Measurements from ENCODE around the gene ADH6.
"Not testable (repeated sequence)": the region's sequence is repeated elsewhere in the genome, so short reads cannot be mapped to it uniquely, and the experiment has no call there.

The ADH6 gene

GRCh38 chr4:99190336-99190735 lies 28.7 kb downstream of the ADH6 start:
- DNase-seq (ENCODE audit: low spot score) = no peak

DNA sequence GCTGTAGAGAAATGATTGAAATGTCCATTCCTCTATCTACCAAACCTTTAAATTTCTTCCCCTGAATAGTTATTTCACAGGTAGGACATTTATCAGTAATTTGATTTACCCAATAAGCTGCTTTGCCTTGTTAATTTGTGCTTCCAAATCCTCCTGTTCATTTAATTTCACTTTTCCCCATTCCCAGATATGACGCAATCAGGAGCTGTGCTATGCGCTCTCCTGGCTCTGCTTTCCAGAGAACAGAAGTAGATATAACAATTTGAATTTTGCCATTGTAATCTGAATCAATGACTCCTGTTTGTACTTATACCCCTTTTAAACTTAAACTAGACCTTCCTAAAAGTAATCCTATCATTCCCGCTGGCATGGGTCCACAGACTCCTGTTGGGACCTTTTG lies 29.1 kb downstream of the ADH6 start:
- not testable (repeated sequence) for DNase-seq (ENCODE audit: low spot score)

- DNase-seq (ENCODE audit: low spot score) = no peak
These were observed 33.0 kb downstream of the ADH6 start for GRCh38 chr4:99186029-99186428.

- no peak for DNase-seq (ENCODE audit: low spot score)
These were observed 33.5 kb downstream of the ADH6 start for GRCh38 chr4:99185581-99185980.

- DNase-seq (ENCODE audit: low spot score) = no peak
These were observed 38.5 kb downstream of the ADH6 start for GRCh38 chr4:99180382-99181070.

DNA sequence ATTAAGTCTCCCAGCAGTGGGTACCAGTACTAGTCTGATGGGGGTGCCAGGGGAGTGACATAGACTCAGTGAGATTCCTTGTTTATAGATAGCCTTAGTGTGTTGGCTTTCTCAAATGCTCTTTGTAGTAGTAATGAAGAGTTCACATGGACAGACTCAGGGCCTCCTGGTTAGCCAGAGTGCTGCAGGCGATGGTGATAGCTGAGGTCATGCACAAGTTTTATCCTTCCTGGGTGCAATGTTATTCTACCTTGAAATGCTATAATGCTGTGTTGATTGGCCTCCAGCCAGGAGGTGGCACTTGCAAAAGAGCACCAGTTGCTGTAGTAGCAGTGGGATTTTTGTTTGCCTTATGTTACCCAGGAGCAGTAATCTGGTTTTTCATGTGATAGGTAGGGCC lies 39.4 kb downstream of the ADH6 start:
- DNase-seq (ENCODE audit: low spot score) = no peak

DNA sequence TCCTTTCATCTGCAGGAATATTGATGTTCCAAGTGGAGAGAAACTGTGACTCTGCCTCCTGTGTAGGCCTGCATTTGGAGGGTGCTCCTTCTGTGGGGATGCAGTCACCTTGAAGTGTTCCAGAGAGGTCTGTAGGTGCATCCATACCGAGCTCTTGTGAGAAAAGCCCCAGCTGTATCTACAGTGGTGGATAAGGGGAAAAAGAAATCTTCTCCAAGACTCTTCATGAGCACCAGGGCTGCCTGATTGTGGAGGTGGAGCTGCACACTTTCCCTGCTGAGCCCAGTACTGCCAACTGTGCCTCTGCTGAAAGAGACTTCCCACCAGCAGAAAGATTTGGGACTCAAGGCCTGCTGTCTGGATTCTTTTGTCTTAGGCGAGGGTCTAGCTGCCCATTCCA lies 39.9 kb downstream of the ADH6 start:
- DNase-seq (ENCODE audit: low spot score) = no peak

GRCh38 chr4:99166544-99166943 lies 52.5 kb downstream of the ADH6 start:
- DNase-seq (ENCODE audit: low spot score) = no peak

GRCh38 chr4:99165978-99166377 lies 53.1 kb downstream of the ADH6 start:
- no peak for DNase-seq (ENCODE audit: low spot score)

- DNase-seq (ENCODE audit: low spot score) = no peak
These were observed 57.5 kb downstream of the ADH6 start for GRCh38 chr4:99161373-99162099.

- DNase-seq (ENCODE audit: low spot score) = no peak
These were observed 59.3 kb downstream of the ADH6 start for GRCh38 chr4:99159699-99160098.

GRCh38 chr4:99157478-99157935 lies 61.5 kb downstream of the ADH6 start:
- DNase-seq (ENCODE audit: low spot score) = no peak

- DNase-seq (ENCODE audit: low spot score) = no peak
These were observed 62.1 kb downstream of the ADH6 start for GRCh38 chr4:99156992-99157391.

- no peak for DNase-seq (ENCODE audit: low spot score)
These were observed 64.2 kb downstream of the ADH6 start for GRCh38 chr4:99154658-99155342.
